Ishikawa (cell line): ENCODE results near the gene ACTG2.

Source experiments
- CEBPB ChIP-seq: IDR thresholded peaks from 2 replicates; pipeline ENCODE4 v1.6.1; 2012
- CREB1 ChIP-seq: IDR thresholded peaks from 2 replicates; pipeline ENCODE4 v1.6.1; 2012; ENCODE audit warnings: low read depth
- EP300 ChIP-seq: IDR thresholded peaks from 2 replicates; pipeline ENCODE4 v1.6.1; 2012; ENCODE audit warnings: borderline replicate concordance
- MAX ChIP-seq: IDR thresholded peaks from 2 replicates; pipeline ENCODE4 v1.6.1; 2012
- RAD21 ChIP-seq: IDR thresholded peaks from 2 replicates; pipeline ENCODE4 v1.6.1; 2012; ENCODE audit warnings: low read depth
- REST ChIP-seq: IDR thresholded peaks from 2 replicates; pipeline ENCODE4 v1.6.1; 2012; ENCODE audit warnings: low read depth, mild to moderate bottlenecking
- YY1 ChIP-seq: IDR thresholded peaks from 2 replicates; pipeline ENCODE4 v1.6.1; 2012; ENCODE audit warnings: low read depth

- TF ChIP-seq YY1 (no peak), REST (no peak), CREB1 (no peak), CEBPB (no peak), EP300 (no peak), RAD21 (no peak), MAX (no peak)
Measured at GRCh38 chr2:73922681-73923080, 29.9 kb downstream of the ACTG2 start.
